PFSK-1 (cell line): ENCODE data around the gene FNIP1.

Experiments used
- FOXP2 ChIP-seq: optimal IDR thresholded peaks from 2 replicates; pipeline ENCODE3; 2011; ENCODE audit warnings: borderline replicate concordance, control low read depth, inconsistent platforms; ENCODE audit not compliant: insufficient read depth; ENCODE audit errors: extremely low read length, extremely low read depth
- POLR2AphosphoS5 ChIP-seq: IDR thresholded peaks from 2 replicates; pipeline ENCODE4 v1.6.1; 2012; ENCODE audit warnings: low read depth, mild to moderate bottlenecking, control low read depth, low read length, moderate library complexity
- REST ChIP-seq, 2 experiments: IDR thresholded peaks; 2 replicates each; pipeline versions ENCODE4 v1.6.1 to v1.8.0; 2011 to 2012; ENCODE audit warnings: low read depth in 2 of 2, low read length in 2 of 2, control low read depth in 1 of 2, inconsistent platforms in 1 of 2, mild to moderate bottlenecking in 1 of 2, moderate library complexity in 1 of 2; ENCODE audit not compliant: insufficient read depth in 1 of 2
- SIN3A ChIP-seq: IDR thresholded peaks from 2 replicates; pipeline ENCODE4 v1.6.1; 2012; ENCODE audit warnings: mild to moderate bottlenecking, low read length, moderate library complexity, borderline replicate concordance; ENCODE audit not compliant: insufficient read depth
- TAF1 ChIP-seq: IDR thresholded peaks from 2 replicates; pipeline ENCODE4 v1.6.1; 2012; ENCODE audit warnings: low read length, control low read depth, borderline replicate concordance; ENCODE audit not compliant: insufficient read depth

GRCh38 chr5:131787736-131788135 lies 9.1 kb downstream of the FNIP1 start:
- no peak for TF ChIP-seq TAF1
- no peak for TF ChIP-seq POLR2AphosphoS5
- no peak for TF ChIP-seq REST (IDR thresholded peaks at IDR 0.05; ENCODE audit: insufficient read depth in 1 of 2, low read depth in 2 of 2, low read length in 2 of 2)
- TF ChIP-seq SIN3A = no peak
- TF ChIP-seq FOXP2 = no peak
